Fibroblast of the aortic adventitia (primary cell): Measurements from ENCODE around the gene ZNF256. TPM values are rescaled to one million over a fixed set of nuclear protein-coding genes. Genes with fewer than 3 reads are reported as not detected.

Source experiments
- DNase-seq: peaks from one replicate; pipeline ENCODE4 v3.0.0-alpha.2; 2010; ENCODE audit warnings: low read depth
- H3K4me3 ChIP-seq: 2 replicates; pipeline ENCODE4 v1.5.1; 2011; ENCODE audit warnings: low read depth, mild to moderate bottlenecking, control low read depth, low read length, moderate library complexity
- total RNA-seq: library from RNA; depleted of rRNA; stranded (reverse); fragments of >200 nt; gene quantifications from 2 replicates; pipeline ENCODE4 v1.2.3, GENCODE V29; 2012; ENCODE audit warnings: low replicate concordance
- TF ChIP-seq, protein P1 (sequence below): IDR thresholded peaks from 2 replicates; pipeline ENCODE4 v1.5.1; 2011; ENCODE audit warnings: mild to moderate bottlenecking, low read length, control low read depth, inconsistent platforms; ENCODE audit not compliant: insufficient read depth

ZNF256 gene
- total RNA-seq: 2.5 and 7.7 TPM in 2 replicates

- peak within 1 kb of the TSS; percentile 88 for H3K4me3 ChIP-seq
- TF ChIP-seq, protein P1, sequence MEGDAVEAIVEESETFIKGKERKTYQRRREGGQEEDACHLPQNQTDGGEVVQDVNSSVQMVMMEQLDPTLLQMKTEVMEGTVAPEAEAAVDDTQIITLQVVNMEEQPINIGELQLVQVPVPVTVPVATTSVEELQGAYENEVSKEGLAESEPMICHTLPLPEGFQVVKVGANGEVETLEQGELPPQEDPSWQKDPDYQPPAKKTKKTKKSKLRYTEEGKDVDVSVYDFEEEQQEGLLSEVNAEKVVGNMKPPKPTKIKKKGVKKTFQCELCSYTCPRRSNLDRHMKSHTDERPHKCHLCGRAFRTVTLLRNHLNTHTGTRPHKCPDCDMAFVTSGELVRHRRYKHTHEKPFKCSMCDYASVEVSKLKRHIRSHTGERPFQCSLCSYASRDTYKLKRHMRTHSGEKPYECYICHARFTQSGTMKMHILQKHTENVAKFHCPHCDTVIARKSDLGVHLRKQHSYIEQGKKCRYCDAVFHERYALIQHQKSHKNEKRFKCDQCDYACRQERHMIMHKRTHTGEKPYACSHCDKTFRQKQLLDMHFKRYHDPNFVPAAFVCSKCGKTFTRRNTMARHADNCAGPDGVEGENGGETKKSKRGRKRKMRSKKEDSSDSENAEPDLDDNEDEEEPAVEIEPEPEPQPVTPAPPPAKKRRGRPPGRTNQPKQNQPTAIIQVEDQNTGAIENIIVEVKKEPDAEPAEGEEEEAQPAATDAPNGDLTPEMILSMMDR: peak; percentile 46
- DNase-seq: peak; percentile 92
Observed at GRCh38 chr19:57947419-57948134, at the start of gene ZNF256. Gene ZNF256, minus strand, starts transcription at chr19:57947706. Its CDS starts 232 bp downstream, at chr19:57947474.

- no peak overlapping the region for H3K4me3 ChIP-seq
- DNase-seq: no peak
- TF ChIP-seq, protein P1: no peak
Observed at GRCh38 chr19:57992841-57993240, 45.3 kb upstream of the ZNF256 start.

DNA sequence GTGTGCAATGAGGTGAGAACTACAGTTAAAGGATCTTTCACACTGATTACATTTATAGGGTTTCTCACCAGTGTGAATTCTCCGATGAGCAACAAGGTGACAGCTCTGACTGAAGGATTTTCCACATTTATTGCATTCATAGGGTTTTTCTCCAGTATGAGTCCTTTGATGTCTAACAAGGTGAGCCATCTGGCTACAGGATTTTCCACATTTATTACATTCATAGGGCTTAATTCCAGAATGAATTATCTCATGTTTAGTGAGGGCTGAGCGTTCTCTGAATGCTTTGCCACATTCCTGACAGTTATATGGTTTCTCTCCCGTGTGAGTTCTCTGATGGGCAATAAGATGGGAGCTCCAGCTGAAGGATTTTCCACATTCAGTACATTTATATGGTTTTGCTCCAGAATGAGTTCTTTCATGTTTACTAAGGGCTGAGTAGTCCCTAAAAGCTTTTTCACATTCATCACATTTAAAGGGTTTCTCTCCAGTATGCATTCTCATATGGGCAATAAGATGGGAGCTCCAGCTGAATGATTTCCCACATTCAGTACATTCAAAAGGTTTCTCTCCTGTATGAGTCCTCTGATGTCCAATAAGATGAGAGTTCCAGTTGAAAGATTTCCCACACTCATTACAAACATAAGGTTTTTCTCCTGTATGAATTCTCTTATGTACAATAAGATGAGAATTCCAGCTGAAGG lies 31.2 kb upstream of the ZNF256 start:
- DNase-seq: peak; percentile 5

DNA sequence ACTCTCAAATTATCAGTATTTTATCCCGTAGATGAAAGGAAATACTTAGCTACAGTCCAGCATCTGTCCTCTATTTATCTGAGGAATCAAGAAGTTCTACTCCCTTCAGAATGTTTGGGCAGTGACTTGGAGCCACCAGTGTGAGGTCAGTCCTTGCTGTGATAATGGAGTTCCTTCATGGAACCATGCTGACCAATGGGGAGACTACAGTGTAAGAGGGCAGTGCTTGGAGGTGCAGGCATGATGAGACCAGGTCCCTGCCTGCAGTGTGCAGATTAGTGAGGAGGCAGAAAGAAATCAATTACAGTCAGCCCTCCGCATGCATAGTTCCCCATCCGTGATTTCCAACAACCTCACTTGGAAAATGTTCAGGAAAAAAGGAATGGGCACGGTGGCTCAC lies 26.9 kb upstream of the ZNF256 start, which contains the start of gene C19orf18:
Gene C19orf18 (minus strand): TSS at position 101 of the 400 bp plus-strand sequence. CDS start 102 bp downstream, outside the sequence.
- no peak for DNase-seq
- TF ChIP-seq, protein P1: no peak

More for the DNA sequence above, 31.2 kb upstream of the ZNF256 start:
- TF ChIP-seq, protein P1: no peak
- H3K4me3 ChIP-seq: no peak overlapping the region

GRCh38 chr19:57964761-57965160 lies 17.3 kb upstream of the ZNF256 start:
- TF ChIP-seq, protein P1: no peak
- H3K4me3 ChIP-seq: no peak overlapping the region
- no peak for DNase-seq

More for the DNA sequence above, 26.9 kb upstream of the ZNF256 start, which contains the start of gene C19orf18:
- H3K4me3 ChIP-seq: no peak within 1 kb of the TSS

DNA sequence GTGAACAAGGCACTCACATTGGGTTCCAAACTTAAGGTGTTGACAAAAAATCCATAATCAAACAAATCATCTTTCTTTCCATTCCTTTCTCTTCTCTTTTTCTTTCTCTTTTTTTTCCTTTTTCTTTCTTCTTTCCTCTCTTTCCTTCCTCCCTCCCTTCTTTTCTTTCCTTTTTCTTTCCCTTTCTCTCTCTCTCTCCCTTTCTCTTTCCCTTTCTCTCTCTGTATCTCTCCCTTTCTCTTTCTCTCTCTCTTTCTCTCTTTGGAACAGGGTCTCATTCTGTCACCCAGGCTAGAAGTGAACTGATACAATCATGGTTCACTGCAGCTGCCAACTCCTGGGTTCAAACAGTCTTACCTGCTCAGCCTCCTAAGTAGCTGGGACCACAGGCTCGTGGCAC lies 14.3 kb upstream of the ZNF256 start:
- H3K4me3 ChIP-seq: no peak overlapping the region
- TF ChIP-seq, protein P1: no peak

More for the DNA sequence above, 14.3 kb upstream of the ZNF256 start:
- no peak for DNase-seq
